DOHH2 (cell line): ENCODE measurements around the gene L1CAM.

ENCODE experiments used
- EZH2phosphoT487 ChIP-seq: fragments of 200-600 bp; sonication (generic); IDR thresholded peaks from 2 replicates; pipeline ENCODE4 v1.6.1; 2017; ENCODE audit warnings: borderline replicate concordance, mild to moderate bottlenecking, antibody characterized with exemption, low read length, moderate library complexity, mixed read lengths
- TF ChIP-seq, protein P1 (sequence below): fragments of 200-600 bp; sonication (generic); IDR thresholded peaks from one replicate; pipeline ENCODE4 v1.5.1; 2014; ENCODE audit warnings: antibody characterized with exemption, mild to moderate bottlenecking, low read depth, low read length; ENCODE audit not compliant: poor library complexity, severe bottlenecking

DNA sequence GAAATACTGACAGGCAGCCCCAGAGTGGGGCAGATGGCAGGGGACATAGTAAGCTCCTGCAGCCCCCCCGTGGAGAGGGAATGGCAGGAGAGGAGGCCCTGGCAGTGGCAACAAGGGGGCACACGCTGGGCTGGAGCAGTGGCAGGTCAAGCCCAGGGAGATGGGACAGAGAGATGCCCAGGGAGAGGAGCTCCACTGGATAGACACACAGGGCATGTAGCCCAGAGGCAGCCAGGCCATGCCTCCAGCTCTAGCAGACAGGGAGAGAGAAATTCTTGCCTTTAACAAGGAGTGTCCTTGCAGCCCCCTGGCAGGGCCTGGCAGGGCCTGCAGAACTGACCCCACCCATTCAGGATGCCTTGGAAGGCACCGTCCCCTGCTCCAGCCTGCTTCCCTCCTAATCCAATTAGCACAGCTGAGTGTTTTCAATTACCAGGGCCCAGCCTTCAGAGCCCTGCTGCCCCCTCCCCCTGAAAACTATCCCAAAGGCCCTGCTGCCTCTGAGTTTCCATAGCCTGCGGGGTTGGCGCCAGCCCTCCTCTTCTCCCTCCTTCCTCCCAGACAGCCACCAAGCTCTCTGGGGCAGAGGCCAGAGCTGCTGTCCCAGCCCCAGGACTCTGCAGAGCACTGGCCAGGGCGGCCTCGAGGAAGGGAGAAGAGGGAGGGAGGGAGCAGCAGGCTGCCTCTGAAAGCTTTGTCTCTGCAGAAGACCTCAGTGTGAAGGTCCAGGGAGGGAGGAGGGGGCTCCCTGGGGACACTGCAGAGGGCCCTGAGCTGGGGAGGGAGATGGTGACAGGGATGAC is 12.5 kb downstream of the L1CAM start:
- TF ChIP-seq, protein P1, sequence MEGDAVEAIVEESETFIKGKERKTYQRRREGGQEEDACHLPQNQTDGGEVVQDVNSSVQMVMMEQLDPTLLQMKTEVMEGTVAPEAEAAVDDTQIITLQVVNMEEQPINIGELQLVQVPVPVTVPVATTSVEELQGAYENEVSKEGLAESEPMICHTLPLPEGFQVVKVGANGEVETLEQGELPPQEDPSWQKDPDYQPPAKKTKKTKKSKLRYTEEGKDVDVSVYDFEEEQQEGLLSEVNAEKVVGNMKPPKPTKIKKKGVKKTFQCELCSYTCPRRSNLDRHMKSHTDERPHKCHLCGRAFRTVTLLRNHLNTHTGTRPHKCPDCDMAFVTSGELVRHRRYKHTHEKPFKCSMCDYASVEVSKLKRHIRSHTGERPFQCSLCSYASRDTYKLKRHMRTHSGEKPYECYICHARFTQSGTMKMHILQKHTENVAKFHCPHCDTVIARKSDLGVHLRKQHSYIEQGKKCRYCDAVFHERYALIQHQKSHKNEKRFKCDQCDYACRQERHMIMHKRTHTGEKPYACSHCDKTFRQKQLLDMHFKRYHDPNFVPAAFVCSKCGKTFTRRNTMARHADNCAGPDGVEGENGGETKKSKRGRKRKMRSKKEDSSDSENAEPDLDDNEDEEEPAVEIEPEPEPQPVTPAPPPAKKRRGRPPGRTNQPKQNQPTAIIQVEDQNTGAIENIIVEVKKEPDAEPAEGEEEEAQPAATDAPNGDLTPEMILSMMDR = no peak
- no peak for TF ChIP-seq EZH2phosphoT487
